ENCODE results near the gene ITGB1. TPM values are rescaled to one million over a fixed set of nuclear protein-coding genes. Genes with fewer than 3 reads are reported as not detected.
"Not testable (repeated sequence)": the region's sequence is repeated elsewhere in the genome, so short reads cannot be mapped to it uniquely, and the experiment has no call there.

Gene ITGB1
- total and polyA plus RNA-seq, 2 of the 8 experiments (the other 6 are each of a cell fraction or from before 2014, with no cell fraction given): 82.7 to 321 TPM

DNA sequence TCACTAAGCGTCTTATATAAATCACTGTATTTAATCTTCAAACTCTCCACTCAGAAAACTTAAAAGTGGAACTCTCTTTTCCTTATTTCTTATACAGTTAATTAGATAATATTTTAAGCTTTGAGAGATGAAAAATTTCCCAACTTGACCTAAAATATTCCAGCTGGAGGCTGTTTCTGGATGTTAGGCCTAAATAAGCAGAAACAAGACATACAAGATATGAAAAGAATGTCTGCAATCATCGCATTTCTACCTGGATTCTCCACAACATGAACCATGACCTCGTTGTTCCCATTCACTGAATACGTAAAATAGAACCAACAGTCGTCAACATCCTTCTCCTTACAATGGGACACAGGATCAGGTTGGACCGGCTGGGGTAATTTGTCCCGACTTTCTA is 48.1 kb downstream of the ITGB1 start:
- FAIRE-seq: not testable (repeated sequence)

More for the DNA sequence above, 48.1 kb downstream of the ITGB1 start:
- ChIA-PET CTCF (ENCODE audit: partially characterized antibody) (interaction anchor here (0.7 kb wide), 1 partner anchor 37 kb away, joined by 3 read pairs; no protein-coding TSS in a partner anchor), POLR2A (ENCODE audit: partially characterized antibody) (interaction anchor here (1.6 kb wide), 1 partner anchor 14 kb away, joined by 3 read pairs; no protein-coding TSS in a partner anchor)
- not testable (repeated sequence) for H2BK120ac ChIP-seq (replicated peaks; ENCODE audit: low read depth, low read length); H3K56ac ChIP-seq (replicated peaks; ENCODE audit: insufficient read length, low read depth, low read length); H3K4ac ChIP-seq (replicated peaks; ENCODE audit: insufficient read length, low read depth, low read length); H3K79me1 ChIP-seq (ENCODE audit: low read depth, low read length); H3K23ac ChIP-seq (ENCODE audit: insufficient read length); H3K9me3 ChIP-seq (ENCODE audit: insufficient read depth in 2 of 2, low read depth in 1 of 2, low read length in 1 of 2); H3K4me3 ChIP-seq (ENCODE audit: extremely low read depth in 1 of 4, insufficient read depth in 2 of 4, low read depth in 3 of 4, low read length in 4 of 4); H2AFZ ChIP-seq (ENCODE audit: low read length); H2BK15ac ChIP-seq (ENCODE audit: low read length); H3K79me2 ChIP-seq (ENCODE audit: control insufficient read depth in 1 of 2, insufficient read depth in 2 of 2, low read length in 2 of 2); H3K14ac ChIP-seq (ENCODE audit: insufficient read length); H2BK20ac ChIP-seq (ENCODE audit: low read length); DNase-seq (ENCODE audit: low read depth in 1 of 2, low spot score in 2 of 2); H3K23me2 ChIP-seq (ENCODE audit: low read depth, low read length); H2AK5ac ChIP-seq (ENCODE audit: low read depth, low read length); H2BK12ac ChIP-seq (ENCODE audit: low read depth, low read length); H4K5ac ChIP-seq (ENCODE audit: insufficient read length, low read depth, low read length); H2BK5ac ChIP-seq (ENCODE audit: low read depth, low read length); H3K27me3 ChIP-seq (replicated peaks in 1 of 4; ENCODE audit: control insufficient read depth in 3 of 4, extremely low read depth in 1 of 4, insufficient read depth in 3 of 4, low read length in 3 of 4); H4K91ac ChIP-seq (replicated peaks; ENCODE audit: insufficient read length, low read length); H3K18ac ChIP-seq (ENCODE audit: extremely low read depth, low read length); H4K20me1 ChIP-seq (replicated peaks in 1 of 2; ENCODE audit: control insufficient read depth in 1 of 2, insufficient read depth in 2 of 2, low read length in 2 of 2); H3K4me2 ChIP-seq (ENCODE audit: insufficient read depth in 1 of 2, low read depth in 2 of 2, low read length in 2 of 2); H3K9ac ChIP-seq (replicated peaks in 1 of 4; ENCODE audit: extremely low read depth in 1 of 4, low read depth in 3 of 4, low read length in 3 of 4); H3K27ac ChIP-seq (ENCODE audit: low read depth, low read length); H4K8ac ChIP-seq (ENCODE audit: extremely low read depth, insufficient read depth, low read length); H3K4me1 ChIP-seq (replicated peaks in 1 of 4; ENCODE audit: control insufficient read depth in 3 of 4, insufficient read depth in 4 of 4, low read length in 3 of 4)
- H3K36me3 ChIP-seq (ENCODE audit: control insufficient read depth in 2 of 4, insufficient read depth in 4 of 4, low read length in 3 of 4): peaks cover 10 to 43% (median 27%) of the 10 kb centered on the region in 4 experiments; a peak in 7 of 8 replicates
- 88% methylated on average over 5 of the region's 7 CpGs; no CpG with 5 or more reads in 1 of the 2 experiments for WGBS, 2 experiments (ENCODE audit: extremely low coverage in 1 of 2, insufficient coverage in 1 of 2, insufficient read length in 1 of 2, insufficient replicate concordance in 2 of 2, low coverage in 1 of 2, low lambda C conversion rate in 2 of 2, missing lambda C conversion rate in 1 of 2)

Measured in H1 (cell line).